ENCODE results near the gene NDUFV3.
"Not testable (repeated sequence)": the region's sequence is repeated elsewhere in the genome, so short reads cannot be mapped to it uniquely, and the experiment has no call there.

The NDUFV3 gene

GRCh38 chr21:42892582-42892930 is 553 bp upstream of the NDUFV3 start:
- DNase-seq (ENCODE audit: low read depth in 2 of 2) = no peak

- no peak for DNase-seq (ENCODE audit: low read depth in 2 of 2)
Observed at GRCh38 chr21:42900446-42900845, 7.3 kb downstream of the NDUFV3 start.

- DNase-seq (ENCODE audit: low read depth in 2 of 2) = no peak
Observed at GRCh38 chr21:42903817-42904216, 10.7 kb downstream of the NDUFV3 start.

GRCh38 chr21:42905195-42905594 is 12.1 kb downstream of the NDUFV3 start:
- DNase-seq (ENCODE audit: low read depth in 2 of 2) = no peak

- no peak for DNase-seq (ENCODE audit: low read depth in 2 of 2)
Observed at GRCh38 chr21:42906233-42906632, 13.1 kb downstream of the NDUFV3 start.

GRCh38 chr21:42908484-42908883 is 15.4 kb downstream of the NDUFV3 start:
- not testable (repeated sequence) for DNase-seq (ENCODE audit: low read depth in 2 of 2)

GRCh38 chr21:42911920-42912319 is 18.8 kb downstream of the NDUFV3 start:
- DNase-seq (ENCODE audit: low read depth in 2 of 2) = not testable (repeated sequence)

GRCh38 chr21:42913476-42913875 is 20.4 kb downstream of the NDUFV3 start:
- DNase-seq (ENCODE audit: low read depth in 2 of 2) = no peak

GRCh38 chr21:42918291-42918690 is 25.2 kb downstream of the NDUFV3 start:
- no peak for DNase-seq (ENCODE audit: low read depth in 2 of 2)

- no peak for DNase-seq (ENCODE audit: low read depth in 2 of 2)
Observed at GRCh38 chr21:42921927-42922326, 28.8 kb downstream of the NDUFV3 start.

- DNase-seq (ENCODE audit: low read depth in 2 of 2) = no peak
Observed at GRCh38 chr21:42922918-42923317, 29.8 kb downstream of the NDUFV3 start.

GRCh38 chr21:42923553-42924432 is 30.7 kb downstream of the NDUFV3 start:
- peak; percentile 54 to 68 for DNase-seq (ENCODE audit: low read depth in 2 of 2)

GRCh38 chr21:42924433-42924751 is 31.3 kb downstream of the NDUFV3 start:
- no peak for DNase-seq (ENCODE audit: low read depth in 2 of 2)

GRCh38 chr21:42925114-42925926 is 32.2 kb downstream of the NDUFV3 start, which contains the start of gene ERVH48-1:
Gene ERVH48-1 (minus strand): TSS chr21:42925630. CDS start chr21:42919006, 6,624 bp downstream.
- no peak for DNase-seq (ENCODE audit: low read depth in 2 of 2)

- DNase-seq (ENCODE audit: low read depth in 2 of 2) = not testable (repeated sequence)
Observed at GRCh38 chr21:42927474-42928200, 34.5 kb downstream of the NDUFV3 start.

GRCh38 chr21:42929969-42930368 is 36.9 kb downstream of the NDUFV3 start:
- DNase-seq (ENCODE audit: low read depth in 2 of 2) = no peak

GRCh38 chr21:42931560-42932235 is 38.6 kb downstream of the NDUFV3 start:
- DNase-seq (ENCODE audit: low read depth in 2 of 2) = no peak

- DNase-seq (ENCODE audit: low read depth in 2 of 2) = not testable (repeated sequence)
Observed at GRCh38 chr21:42932378-42933136, 39.4 kb downstream of the NDUFV3 start.

GRCh38 chr21:42933137-42933970 is 40.2 kb downstream of the NDUFV3 start:
- DNase-seq (ENCODE audit: low read depth in 2 of 2) = not testable (repeated sequence)

- DNase-seq (ENCODE audit: low read depth in 2 of 2) = not testable (repeated sequence)
Observed at GRCh38 chr21:42933973-42934372, 40.9 kb downstream of the NDUFV3 start.

Data from activated CD4-positive, alpha-beta T cell treated with anti-CD3 and anti-CD28 coated beads for 24 hours (primary cell).